ENCODE measurements around the gene ALK. TPM values are rescaled to one million over a fixed set of nuclear protein-coding genes. Genes with fewer than 3 reads are reported as not detected.

ALK gene
- total and polyA plus RNA-seq, 2 donors (not counting 1 experiment from before 2014, with no cell fraction given): not detected

DNA sequence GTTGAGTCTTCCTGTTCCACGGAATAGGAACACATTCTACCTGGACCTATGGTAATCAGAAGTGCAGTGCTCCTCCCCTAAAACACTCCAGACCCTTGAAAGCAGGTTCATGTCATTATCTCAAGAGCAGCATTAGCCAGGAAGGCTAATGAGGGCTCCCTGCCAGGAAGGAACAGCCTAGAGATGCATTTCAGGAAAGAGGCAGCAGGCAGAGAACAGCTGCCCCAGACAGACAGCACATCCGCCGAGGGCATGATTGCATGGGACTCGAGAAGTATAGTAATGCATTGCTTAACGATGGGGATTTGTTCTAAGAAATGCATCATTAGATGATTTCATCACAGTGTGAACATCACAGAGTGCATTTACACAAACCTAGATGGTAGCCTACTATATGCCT is 171.5 kb downstream of the ALK start:
- H3K9me3 ChIP-seq (ENCODE audit: control extremely low read depth in 1 of 3, control insufficient read depth in 2 of 3, insufficient read depth in 1 of 3, low read length in 2 of 3): peaks cover 0 to 2% (median 0%) of the 10 kb centered on the region in 3 donors

DNA sequence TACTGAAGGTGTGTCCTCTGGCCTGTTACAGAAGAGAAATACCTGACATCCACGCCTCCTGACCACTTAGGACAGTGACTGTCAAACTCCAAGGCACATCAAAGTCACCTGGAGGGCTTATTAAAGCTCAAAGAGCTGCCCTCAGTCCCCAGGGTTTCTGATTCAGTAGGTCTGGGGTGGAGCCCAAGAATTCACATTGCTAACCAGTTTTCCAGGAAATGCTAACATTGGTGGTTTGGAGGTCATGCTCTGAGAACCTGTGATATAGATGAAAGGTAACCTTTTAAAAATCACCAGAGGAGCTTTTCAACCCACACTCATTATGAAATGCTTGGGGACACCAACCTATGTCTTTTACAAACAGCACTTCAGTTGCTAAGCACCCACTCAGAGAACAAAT is 172.3 kb downstream of the ALK start:
- no peaks in the 10 kb centered on the region for H3K4me1 Mint-ChIP-seq
- POLR2A ChIA-PET: no interaction called here

More for the DNA sequence above, 171.5 kb downstream of the ALK start:
- H3K27ac ChIP-seq (ENCODE audit: low read length in 2 of 2): no peak overlapping the region
- DNase-seq (no peak), ATAC-seq (ENCODE audit: low read depth) (no peak)
- no peaks in the 10 kb centered on the region for H3K9me3 Mint-ChIP-seq (ENCODE audit: insufficient read depth)
- 86% methylated on average over 1 of the region's 5 CpGs for WGBS (ENCODE audit: insufficient coverage)
- H4K20me1 ChIP-seq (ENCODE audit: control insufficient read depth, insufficient read depth, low read length, poor library complexity, severe bottlenecking): no peaks in the 10 kb centered on the region
- intact Hi-C loops (cut with micrococcal nuclease): no loop called here
- CTCF ChIA-PET: no interaction called here
- no peaks in the 10 kb centered on the region for H3K4me1 ChIP-seq (ENCODE audit: control insufficient read depth in 2 of 2, insufficient read depth in 2 of 2, low read length in 2 of 2)
- H3K9ac ChIP-seq (ENCODE audit: low read length): no peak overlapping the region
- H3K4me3 ChIP-seq (ENCODE audit: control extremely low read depth in 1 of 5, extremely low read depth in 1 of 5, insufficient read depth in 1 of 5, low read depth in 2 of 5, low read length in 4 of 5): no peak overlapping the region
- POLR2A ChIA-PET: no interaction called here
- H2AFZ ChIP-seq (ENCODE audit: insufficient read depth, low read depth, low read length, poor library complexity, severe bottlenecking): no peak overlapping the region
- no peaks in the 10 kb centered on the region for H3K4me1 Mint-ChIP-seq
- TF ChIP-seq EZH2 (IDR thresholded peaks at IDR 0.05; ENCODE audit: borderline replicate concordance, insufficient read depth, low read depth, low read length, poor library complexity, severe bottlenecking): no peak
- TF ChIP-seq, protein P1, sequence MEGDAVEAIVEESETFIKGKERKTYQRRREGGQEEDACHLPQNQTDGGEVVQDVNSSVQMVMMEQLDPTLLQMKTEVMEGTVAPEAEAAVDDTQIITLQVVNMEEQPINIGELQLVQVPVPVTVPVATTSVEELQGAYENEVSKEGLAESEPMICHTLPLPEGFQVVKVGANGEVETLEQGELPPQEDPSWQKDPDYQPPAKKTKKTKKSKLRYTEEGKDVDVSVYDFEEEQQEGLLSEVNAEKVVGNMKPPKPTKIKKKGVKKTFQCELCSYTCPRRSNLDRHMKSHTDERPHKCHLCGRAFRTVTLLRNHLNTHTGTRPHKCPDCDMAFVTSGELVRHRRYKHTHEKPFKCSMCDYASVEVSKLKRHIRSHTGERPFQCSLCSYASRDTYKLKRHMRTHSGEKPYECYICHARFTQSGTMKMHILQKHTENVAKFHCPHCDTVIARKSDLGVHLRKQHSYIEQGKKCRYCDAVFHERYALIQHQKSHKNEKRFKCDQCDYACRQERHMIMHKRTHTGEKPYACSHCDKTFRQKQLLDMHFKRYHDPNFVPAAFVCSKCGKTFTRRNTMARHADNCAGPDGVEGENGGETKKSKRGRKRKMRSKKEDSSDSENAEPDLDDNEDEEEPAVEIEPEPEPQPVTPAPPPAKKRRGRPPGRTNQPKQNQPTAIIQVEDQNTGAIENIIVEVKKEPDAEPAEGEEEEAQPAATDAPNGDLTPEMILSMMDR (IDR thresholded peaks at IDR 0.05): no peak
- H3K27me3 Mint-ChIP-seq: peaks cover 6% of the 10 kb centered on the region
- H3K79me2 ChIP-seq (ENCODE audit: control insufficient read depth, insufficient read depth, low read length): no peaks in the 10 kb centered on the region
- no peaks in the 10 kb centered on the region for H3K27me3 ChIP-seq (replicated peaks in 1 of 4; ENCODE audit: control extremely low read depth in 1 of 4, control insufficient read depth in 3 of 4, insufficient read depth in 4 of 4, low read length in 3 of 4)
- no peak overlapping the region for H3K4me3 Mint-ChIP-seq
- H3K27ac Mint-ChIP-seq: no peak overlapping the region
- no peak overlapping the region for H3K4me2 ChIP-seq (replicated peaks; ENCODE audit: low read depth, low read length, poor library complexity, severe bottlenecking)
- no peaks in the 10 kb centered on the region for H3K36me3 ChIP-seq (replicated peaks in 1 of 2; ENCODE audit: control extremely low read depth in 1 of 2, control insufficient read depth in 1 of 2, extremely low read depth in 1 of 2, insufficient read depth in 2 of 2, low read length in 1 of 2)

More for the DNA sequence above, 172.3 kb downstream of the ALK start:
- intact Hi-C loops (cut with micrococcal nuclease): no loop called here
- no peak for TF ChIP-seq EZH2 (IDR thresholded peaks at IDR 0.05; ENCODE audit: borderline replicate concordance, insufficient read depth, low read depth, low read length, poor library complexity, severe bottlenecking)
- TF ChIP-seq, protein P1 (IDR thresholded peaks at IDR 0.05): no peak
- Mint-ChIP-seq H3K9me3 (ENCODE audit: insufficient read depth) (no peaks in the 10 kb centered on the region), H3K27ac (no peak overlapping the region), H3K27me3 (peaks cover 6% of the 10 kb centered on the region), H3K4me3 (no peak overlapping the region)
- Histone ChIP-seq H3K4me2 (replicated peaks; ENCODE audit: low read depth, low read length, poor library complexity, severe bottlenecking) (no peak overlapping the region), H3K36me3 (replicated peaks in 1 of 2; ENCODE audit: control extremely low read depth in 1 of 2, control insufficient read depth in 1 of 2, extremely low read depth in 1 of 2, insufficient read depth in 2 of 2, low read length in 1 of 2) (no peaks in the 10 kb centered on the region), H3K9ac (ENCODE audit: low read length) (no peak overlapping the region), H3K9me3 (ENCODE audit: control extremely low read depth in 1 of 3, control insufficient read depth in 2 of 3, insufficient read depth in 1 of 3, low read length in 2 of 3) (peaks cover 0 to 2% (median 0%) of the 10 kb centered on the region in 3 donors), H3K4me3 (ENCODE audit: control extremely low read depth in 1 of 5, extremely low read depth in 1 of 5, insufficient read depth in 1 of 5, low read depth in 2 of 5, low read length in 4 of 5) (no peak overlapping the region), H3K79me2 (ENCODE audit: control insufficient read depth, insufficient read depth, low read length) (no peaks in the 10 kb centered on the region), H4K20me1 (ENCODE audit: control insufficient read depth, insufficient read depth, low read length, poor library complexity, severe bottlenecking) (no peaks in the 10 kb centered on the region), H2AFZ (ENCODE audit: insufficient read depth, low read depth, low read length, poor library complexity, severe bottlenecking) (no peak overlapping the region), H3K4me1 (ENCODE audit: control insufficient read depth in 2 of 2, insufficient read depth in 2 of 2, low read length in 2 of 2) (no peaks in the 10 kb centered on the region), H3K27ac (ENCODE audit: low read length in 2 of 2) (no peak overlapping the region), H3K27me3 (replicated peaks in 1 of 4; ENCODE audit: control extremely low read depth in 1 of 4, control insufficient read depth in 3 of 4, insufficient read depth in 4 of 4, low read length in 3 of 4) (no peaks in the 10 kb centered on the region)
- WGBS (ENCODE audit: insufficient coverage): 100% methylated on average over 1 of the region's 1 CpG
- ATAC-seq (ENCODE audit: low read depth) (no peak), DNase-seq (no peak)
- CTCF ChIA-PET: no interaction called here
